ENCODE measurements around the gene TFIP11. TPM values are rescaled to one million over a fixed set of nuclear protein-coding genes. Genes with fewer than 3 reads are reported as not detected.

TFIP11 gene
- total RNA-seq, 4 donors from 2014 or later = 14.8 to 39.1 (median 20.2) TPM

DNA sequence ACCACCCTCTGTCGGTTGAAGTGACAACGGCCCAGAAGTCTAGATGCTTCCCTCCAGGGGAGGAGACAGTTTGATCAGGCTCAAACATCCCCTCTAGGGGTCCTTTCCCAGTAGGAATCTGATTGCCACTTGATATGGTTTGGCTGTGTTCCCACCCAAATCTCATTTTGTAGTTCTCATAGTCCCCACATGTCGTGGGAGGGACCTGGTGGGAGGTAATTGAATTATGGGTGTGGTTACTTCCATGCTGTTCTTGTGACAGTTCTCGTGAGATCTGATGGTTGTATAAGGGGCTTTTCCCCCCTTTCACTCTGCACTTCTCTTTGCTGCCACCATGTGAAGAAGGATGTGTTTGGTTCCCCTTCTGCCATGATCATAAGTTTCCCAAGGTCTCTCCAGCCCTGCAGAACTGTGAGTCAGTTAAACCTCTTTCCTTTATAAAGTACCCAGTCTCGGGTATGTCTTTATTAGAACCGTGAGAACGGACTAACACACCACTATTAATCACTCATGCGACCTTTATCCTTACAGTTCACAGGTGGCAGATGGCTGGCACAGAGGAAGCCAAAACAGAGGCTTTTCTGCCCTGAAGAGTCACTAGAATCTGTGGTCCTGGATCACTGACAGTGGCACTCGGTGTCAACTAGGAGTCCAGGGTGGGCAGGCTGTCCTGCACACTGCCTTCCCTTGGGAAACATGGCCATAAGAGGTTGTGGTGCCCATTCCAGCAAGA is 61.7 kb downstream of the TFIP11 start:
- no peak for DNase-seq (ENCODE audit: low spot score)
- no peak for ATAC-seq (ENCODE audit: low FRiP score)

DNA sequence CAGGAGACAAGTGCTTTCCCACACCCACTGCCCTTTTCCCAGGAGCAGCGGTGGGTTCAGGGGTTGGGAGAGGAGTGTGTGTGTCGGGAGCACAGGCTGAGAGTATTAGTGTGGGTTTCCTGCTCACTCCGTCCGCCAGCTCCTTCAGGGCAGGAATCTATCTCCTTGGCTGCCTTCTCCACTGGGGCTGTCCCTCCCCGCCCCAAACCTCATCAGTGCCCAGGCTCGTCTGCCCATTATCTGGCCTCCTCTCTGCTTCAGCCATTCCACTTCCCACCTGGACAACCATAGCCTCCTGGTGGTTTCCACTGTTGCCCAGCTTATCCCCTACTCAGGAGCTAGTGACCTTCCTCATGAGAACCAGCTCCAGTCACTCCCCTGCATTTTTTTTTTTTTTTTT is 63.3 kb downstream of the TFIP11 start:
- no peak for DNase-seq (ENCODE audit: low spot score)
- TF ChIP-seq, protein P1, sequence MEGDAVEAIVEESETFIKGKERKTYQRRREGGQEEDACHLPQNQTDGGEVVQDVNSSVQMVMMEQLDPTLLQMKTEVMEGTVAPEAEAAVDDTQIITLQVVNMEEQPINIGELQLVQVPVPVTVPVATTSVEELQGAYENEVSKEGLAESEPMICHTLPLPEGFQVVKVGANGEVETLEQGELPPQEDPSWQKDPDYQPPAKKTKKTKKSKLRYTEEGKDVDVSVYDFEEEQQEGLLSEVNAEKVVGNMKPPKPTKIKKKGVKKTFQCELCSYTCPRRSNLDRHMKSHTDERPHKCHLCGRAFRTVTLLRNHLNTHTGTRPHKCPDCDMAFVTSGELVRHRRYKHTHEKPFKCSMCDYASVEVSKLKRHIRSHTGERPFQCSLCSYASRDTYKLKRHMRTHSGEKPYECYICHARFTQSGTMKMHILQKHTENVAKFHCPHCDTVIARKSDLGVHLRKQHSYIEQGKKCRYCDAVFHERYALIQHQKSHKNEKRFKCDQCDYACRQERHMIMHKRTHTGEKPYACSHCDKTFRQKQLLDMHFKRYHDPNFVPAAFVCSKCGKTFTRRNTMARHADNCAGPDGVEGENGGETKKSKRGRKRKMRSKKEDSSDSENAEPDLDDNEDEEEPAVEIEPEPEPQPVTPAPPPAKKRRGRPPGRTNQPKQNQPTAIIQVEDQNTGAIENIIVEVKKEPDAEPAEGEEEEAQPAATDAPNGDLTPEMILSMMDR (IDR thresholded peaks at IDR 0.05) = no peak

More for the DNA sequence above, 61.7 kb downstream of the TFIP11 start:
- TF ChIP-seq, protein P1 (IDR thresholded peaks at IDR 0.05) = no peak

DNA sequence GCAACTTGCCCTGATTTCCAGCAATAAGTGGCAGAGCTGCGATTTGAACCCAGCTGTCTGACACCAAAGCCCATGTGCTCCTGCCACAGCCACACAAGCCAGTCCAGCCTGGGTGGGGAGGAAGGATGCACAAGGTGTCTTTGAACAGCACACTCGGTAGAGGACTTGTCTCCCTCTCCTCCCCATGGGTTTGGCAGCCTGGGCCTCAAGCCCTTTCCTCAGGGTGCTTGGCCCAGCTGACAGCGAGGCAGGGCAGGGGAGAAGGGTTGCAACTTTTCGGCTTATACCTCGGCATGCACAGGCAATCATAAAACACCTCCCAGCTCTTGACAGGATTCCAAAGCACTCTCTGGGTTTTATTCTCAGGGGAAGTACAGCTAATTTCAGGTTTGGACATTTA is 63.9 kb downstream of the TFIP11 start:
- ATAC-seq (ENCODE audit: low FRiP score) (no peak), DNase-seq (ENCODE audit: low spot score) (no peak)
- TF ChIP-seq, protein P1 (IDR thresholded peaks at IDR 0.05) = no peak

More for the DNA sequence above, 63.3 kb downstream of the TFIP11 start:
- no peak for ATAC-seq (ENCODE audit: low FRiP score)

DNA sequence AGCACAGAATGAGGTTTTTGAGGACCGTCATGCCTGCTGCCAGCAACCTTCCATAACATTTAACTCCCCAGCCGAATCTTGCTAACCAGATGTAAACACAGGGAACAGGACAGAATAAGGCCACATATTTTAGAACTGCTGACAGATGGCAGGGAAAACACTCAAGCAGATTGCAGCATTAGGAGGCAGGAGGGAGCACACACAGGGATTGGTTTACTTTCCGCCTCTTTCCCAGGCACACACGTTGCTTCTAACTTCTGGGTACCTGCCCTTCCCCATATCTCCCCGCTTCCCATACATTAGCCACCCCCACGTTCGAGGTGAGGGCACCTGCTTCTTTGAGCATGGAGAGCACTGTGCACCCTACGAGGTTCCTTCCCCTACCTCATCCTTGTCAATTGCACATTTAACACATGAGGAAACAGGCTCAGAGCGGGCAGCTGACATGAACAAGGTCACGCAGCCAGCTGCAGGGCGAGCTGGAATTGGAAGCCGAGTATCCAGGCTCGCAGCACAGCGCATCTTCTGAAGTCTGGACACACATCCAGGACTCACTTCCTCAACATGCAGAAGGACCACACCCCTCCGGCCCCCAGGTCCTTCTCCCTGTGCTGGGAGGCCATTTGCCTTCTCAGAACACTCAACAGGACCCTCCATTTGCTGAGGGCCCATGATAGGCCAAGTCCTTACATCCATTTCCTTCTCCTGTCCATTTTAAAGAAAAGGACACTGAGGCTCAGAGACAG is 64.5 kb downstream of the TFIP11 start:
- ATAC-seq (ENCODE audit: low FRiP score) (no peak), DNase-seq (ENCODE audit: low spot score) (no peak)
- TF ChIP-seq, protein P1 (IDR thresholded peaks at IDR 0.05) = no peak

DNA sequence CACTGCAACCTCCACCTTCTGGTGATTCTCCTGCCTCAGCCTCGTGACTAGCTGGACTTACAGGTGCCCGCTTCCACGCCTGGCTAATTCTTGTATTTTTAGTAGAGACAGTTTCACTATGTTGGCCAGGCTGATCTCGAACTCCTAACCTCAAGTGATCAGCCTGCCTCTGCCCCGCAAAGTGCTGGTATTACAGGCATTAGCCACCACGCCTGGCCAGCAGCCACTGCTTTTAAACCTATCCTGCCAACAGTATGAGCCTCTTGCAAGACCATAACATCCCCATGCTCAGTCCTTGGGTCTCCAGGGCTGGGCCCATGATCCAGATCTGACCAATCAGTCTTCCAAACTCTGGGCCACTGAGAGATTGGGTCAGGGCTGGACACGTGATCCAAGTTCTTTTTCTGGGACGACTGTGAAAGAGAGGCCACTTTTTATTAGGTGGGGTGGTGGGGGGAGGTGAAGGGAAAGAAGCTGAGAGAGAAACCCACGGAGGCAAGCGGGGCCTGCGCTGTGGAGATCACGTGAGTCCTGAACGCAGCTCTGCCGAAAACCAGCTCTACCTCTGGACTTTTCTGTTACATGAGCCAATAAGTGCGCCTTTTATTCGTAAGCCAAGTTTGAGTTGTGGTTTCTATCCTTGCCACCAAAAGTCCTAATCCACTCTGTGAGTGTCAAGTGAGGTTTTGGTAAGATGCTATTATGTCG is 65.3 kb downstream of the TFIP11 start:
- ATAC-seq (ENCODE audit: low FRiP score) = no peak
- DNase-seq (ENCODE audit: low spot score) = no peak
- TF ChIP-seq, protein P1 (IDR thresholded peaks at IDR 0.05) = no peak

DNA sequence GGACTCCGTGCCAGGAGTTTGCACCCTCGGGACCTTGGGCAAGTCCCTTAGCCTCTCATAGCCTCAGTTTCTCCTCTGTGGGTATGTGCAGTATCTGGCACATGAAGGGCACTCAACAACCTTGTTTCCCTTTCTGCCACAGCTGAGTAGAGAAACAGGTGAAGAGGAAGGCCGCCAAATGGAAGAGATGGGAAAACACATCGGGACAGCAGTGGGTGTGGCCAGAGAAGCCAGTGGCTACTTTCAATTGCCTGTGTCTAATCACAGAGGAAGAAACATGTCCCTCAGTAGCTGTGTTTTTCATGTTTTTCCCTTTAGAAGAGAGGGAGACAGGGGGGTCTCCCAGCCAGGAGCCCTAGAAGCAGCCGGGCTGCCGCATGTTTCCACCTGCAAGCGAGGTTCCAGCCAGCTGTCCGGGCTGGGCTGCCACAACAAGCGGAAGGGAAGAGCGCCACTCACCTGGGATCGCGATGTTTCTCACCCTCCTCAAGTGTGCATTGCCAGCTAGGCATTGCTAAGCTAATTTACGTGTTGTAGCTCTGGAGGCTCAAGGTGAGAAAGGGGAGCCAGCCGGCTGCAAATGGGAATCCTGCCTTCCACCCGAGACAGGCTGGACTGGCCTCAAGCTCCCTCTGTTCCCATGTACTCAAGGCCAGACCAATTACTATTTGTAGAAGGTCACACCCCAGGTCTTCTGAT is 66.5 kb downstream of the TFIP11 start:
- no peak for DNase-seq (ENCODE audit: low spot score)

More for the DNA sequence above, 66.5 kb downstream of the TFIP11 start:
- no peak for ATAC-seq (ENCODE audit: low FRiP score)
- TF ChIP-seq, protein P1 (IDR thresholded peaks at IDR 0.05) = no peak
